ENCODE measurements around the gene FGF23.

GRCh38 chr12:4375449-4375848 is 4.1 kb downstream of the FGF23 start:
- no peak for TF ChIP-seq POLR2A (IDR thresholded peaks at IDR 0.05)
- no peak for TF ChIP-seq CTCF (IDR thresholded peaks at IDR 0.05)
